RWPE2 (cell line): Measurements from ENCODE around the gene CHRD.

ENCODE experiments used
- ATAC-seq: fragments of 200-7000 bp; cut with Tn5 transposase; 3 replicates; pipeline ENCODE4 v1.9.1; 2021; ENCODE audit warnings: low read depth
- DNase-seq: peaks from one replicate; pipeline ENCODE4 v3.0.0-alpha.2; 2020; ENCODE audit warnings: low spot score
- H3K27ac ChIP-seq: fragments of 450-650 bp; 2 replicates; pipeline ENCODE4 v1.5.1; 2017; ENCODE audit warnings: mild to moderate bottlenecking; ENCODE audit not compliant: poor library complexity, severe bottlenecking
- H3K27me3 ChIP-seq: fragments of 250-450 bp; sonication (Bioruptor Pico); 2 replicates; pipeline ENCODE4 v1.5.1; 2021; ENCODE audit warnings: mild to moderate bottlenecking, moderate library complexity; ENCODE audit not compliant: insufficient read depth, poor library complexity, severe bottlenecking
- H3K36me3 ChIP-seq: fragments of 250-450 bp; sonication (Bioruptor Pico); 2 replicates; pipeline ENCODE4 v1.5.1; 2020; ENCODE audit warnings: low read depth, mild to moderate bottlenecking, moderate library complexity
- H3K4me1 ChIP-seq: fragments of 250-450 bp; sonication (Bioruptor Pico); 2 replicates; pipeline ENCODE4 v1.5.1; 2021; ENCODE audit warnings: mild to moderate bottlenecking, moderate library complexity; ENCODE audit not compliant: insufficient read depth, poor library complexity, severe bottlenecking
- H3K4me3 ChIP-seq: fragments of 250-450 bp; sonication (Bioruptor Pico); 2 replicates; pipeline ENCODE4 v1.5.1; 2021; ENCODE audit warnings: mild to moderate bottlenecking, moderate library complexity; ENCODE audit not compliant: severe bottlenecking
- H3K9me3 ChIP-seq: fragments of 250-450 bp; sonication (Bioruptor Pico); 2 replicates; pipeline ENCODE4 v1.5.1; 2021; ENCODE audit warnings: mild to moderate bottlenecking, moderate library complexity; ENCODE audit not compliant: severe bottlenecking
- CTCF ChIP-seq: fragments of 450-650 bp; IDR thresholded peaks from one replicate; pipeline ENCODE4 v1.5.1; 2017; ENCODE audit warnings: mild to moderate bottlenecking, moderate library complexity; ENCODE audit not compliant: poor library complexity, severe bottlenecking

Gene CHRD

GRCh38 chr3:184346480-184347190 lies 33.2 kb upstream of the CHRD start:
- no peak for TF ChIP-seq CTCF
- ATAC-seq: no peak
- no peak for DNase-seq
- H3K4me1 ChIP-seq: no peaks in the 10 kb centered on the region
- H3K27me3 ChIP-seq: no peaks in the 10 kb centered on the region
- peaks cover 26% of the 10 kb centered on the region for H3K36me3 ChIP-seq
- H3K27ac ChIP-seq: no peak overlapping the region
- no peak overlapping the region for H3K4me3 ChIP-seq
- H3K9me3 ChIP-seq: no peaks in the 10 kb centered on the region

GRCh38 chr3:184347321-184348056 lies 32.4 kb upstream of the CHRD start:
- H3K9me3 ChIP-seq: no peaks in the 10 kb centered on the region
- H3K27me3 ChIP-seq: no peaks in the 10 kb centered on the region
- H3K27ac ChIP-seq: no peak overlapping the region
- DNase-seq (no peak), ATAC-seq (no peak)
- no peak for TF ChIP-seq CTCF
- no peak overlapping the region for H3K4me3 ChIP-seq
- no peaks in the 10 kb centered on the region for H3K4me1 ChIP-seq
- peaks cover 19% of the 10 kb centered on the region for H3K36me3 ChIP-seq

- Histone ChIP-seq H3K9me3 (no peaks in the 10 kb centered on the region), H3K4me1 (no peaks in the 10 kb centered on the region), H3K36me3 (peaks cover 21% of the 10 kb centered on the region), H3K4me3 (no peak overlapping the region), H3K27ac (no peak overlapping the region), H3K27me3 (no peaks in the 10 kb centered on the region)
- ATAC-seq (no peak), DNase-seq (no peak)
- TF ChIP-seq CTCF: no peak
These were observed 31.8 kb upstream of the CHRD start for GRCh38 chr3:184348057-184348382.

GRCh38 chr3:184349563-184350470 lies 30.0 kb upstream of the CHRD start:
- H3K27me3 ChIP-seq: no peaks in the 10 kb centered on the region
- no peak for TF ChIP-seq CTCF
- no peaks in the 10 kb centered on the region for H3K4me1 ChIP-seq
- no peaks in the 10 kb centered on the region for H3K9me3 ChIP-seq
- no peak for ATAC-seq
- H3K27ac ChIP-seq: no peak overlapping the region
- H3K36me3 ChIP-seq: peaks cover 22% of the 10 kb centered on the region
- DNase-seq: no peak
- H3K4me3 ChIP-seq: no peak overlapping the region
